Heart left ventricle (tissue), 16 donors: ENCODE measurements around the gene NOVA2. TPM values are rescaled to one million over a fixed set of nuclear protein-coding genes. Genes with fewer than 3 reads are reported as not detected.
A peak's percentile ranks its signal among the peaks of the same experiment; 100 is the strongest.

Source experiments
- ATAC-seq, 4 donors: fragments of 200-7000 bp; cut with Tn5 transposase; one replicate each; pipeline ENCODE4 v1.9.1; 2020 to 2022; ENCODE audit warnings: moderate library complexity in 4 of 4, mild to moderate bottlenecking in 3 of 4, moderate number of reproducible peaks in 1 of 4
- DNase-seq, 5 donors: peaks; one replicate each; pipeline ENCODE4 v3.0.0-alpha.2; 2020
- H3K27ac ChIP-seq, 12 donors: fragments of 200-600 bp; sonication (generic) in 4 of 12; one replicate each; pipeline versions ENCODE4 v1.5.0 to v1.8.0; 2016 to 2022; ENCODE audit warnings: mild to moderate bottlenecking in 2 of 12
- H3K27me3 ChIP-seq, 9 donors: fragments of 200-600 bp; sonication (generic) in 2 of 9; one replicate each; pipeline versions ENCODE4 v1.5.1 to v1.8.0; 2016 to 2022; ENCODE audit warnings: mild to moderate bottlenecking in 3 of 9
- H3K36me3 ChIP-seq, 9 donors: fragments of 200-600 bp; sonication (generic) in 2 of 9; one replicate each; pipeline versions ENCODE4 v1.5.0 to v1.8.0; 2018 to 2022; ENCODE audit warnings: mild to moderate bottlenecking in 2 of 9
- H3K4me1 ChIP-seq, 12 donors: fragments of 200-600 bp; sonication (generic) in 4 of 12; one replicate each; pipeline versions ENCODE4 v1.5.0 to v1.8.0; 2016 to 2022; ENCODE audit warnings: mild to moderate bottlenecking in 3 of 12
- H3K4me3 ChIP-seq, 12 donors: fragments of 200-600 bp; sonication (generic) in 4 of 12; one replicate each; pipeline versions ENCODE4 v1.5.0 to v1.8.0; 2017 to 2022; ENCODE audit warnings: mild to moderate bottlenecking in 9 of 12, moderate library complexity in 4 of 12
- H3K9me3 ChIP-seq, 12 donors: fragments of 200-600 bp; sonication (generic) in 4 of 12; one replicate each; pipeline versions ENCODE4 v1.5.0 to v1.8.0; 2016 to 2022; ENCODE audit warnings: mild to moderate bottlenecking in 1 of 12
- CTCF ChIP-seq, 12 donors: fragments of 200-600 bp; sonication (generic) in 4 of 12; IDR thresholded peaks; one replicate each; pipeline versions ENCODE4 v1.5.0 to v1.8.0; 2018 to 2022; ENCODE audit warnings: antibody characterized with exemption in 12 of 12, mild to moderate bottlenecking in 5 of 12
- POLR2A ChIP-seq, 2 donors: fragments of 450-650 bp; IDR thresholded peaks; one replicate each; pipeline ENCODE4 v1.6.1; 2017; ENCODE audit warnings: antibody characterized with exemption in 2 of 2, mild to moderate bottlenecking in 2 of 2, moderate library complexity in 2 of 2
- WGBS, 4 donors: extraction: QIAGEN DNeasy Blood & Tissue Kit in 2 of 4; methylation state at CpG; one replicate each; pipeline versions ENCODE4 v1.1.5 to v1.1.7; 2013 to 2018; 5-methylcytosine and 5-hydroxymethylcytosine counted together
- intact Hi-C, 10 donors: fragments of 100-400 bp; cut with DNase I; formaldehyde crosslinking; loops; one replicate each; pipeline versions ENCODE4 v1.11.1 to v1.14.2; 2022
- polyA plus RNA-seq, 2 donors: library from polyadenylated mRNA; stranded (reverse); fragments of 200-250 nt; gene quantifications; one replicate each; pipeline ENCODE4 v1.2.3, GENCODE V29; 2013
- total RNA-seq, 9 donors: library from RNA; depleted of rRNA in 2 of 9; stranded (reverse); fragments of >200 nt in 2 of 9; fragmentation: NEBNext Ultra II Directional in 3 of 9; extraction: Animal tissue kit (Norgen Biotek cat#: 25700) in 3 of 9; gene quantifications; one replicate each; pipeline versions ENCODE4 v1.1.0 to v1.2.4, GENCODE V29; 2016 to 2023
- donor health status: ischemic (EF 13 %, LVEDD 7.1; RV severe dilation, severe dysfunction).
- donor health status: healthy with polysubstance abuse.
- donor health status: DM: no; HTN: yes; CAD: no.
- donor health status: DM: no; HTN: no; CAD: no.
- donor health status: ischemic (EF 25% LVEDD 6.9; RV normal size, moderate dysfunction).
- donor health status: ischemic (EF 25% LVEDD 5.7; RV mildly dilated, moderate dysfunction).
- donor health status: healthy.
- donor health status: DM: yes; HTN: yes; CAD: no.
- donor health status: ischemic (EF 35%, LVEDD 5.7; RV mildly dilated, moderate dysfunction).
- donor health status: nonischemic (EF 11% LVEDD 7.7; RV severe dilation, severe dysfunction).
- donor health status: DM: yes; HTN: yes; CAD: no.
- donor health status: PGD.
- donor health status: ischemic (EF 29% LVEDD 5.4; RV normal size, mild dysfunction).
- donor health status: nonischemic (EF 23%, LVEDD 6.1; RV moderate dilation, normal function).

Gene NOVA2
- total and polyA plus RNA-seq, 11 donors: 2.2 to 10.0 (median 4.8) TPM

DNA sequence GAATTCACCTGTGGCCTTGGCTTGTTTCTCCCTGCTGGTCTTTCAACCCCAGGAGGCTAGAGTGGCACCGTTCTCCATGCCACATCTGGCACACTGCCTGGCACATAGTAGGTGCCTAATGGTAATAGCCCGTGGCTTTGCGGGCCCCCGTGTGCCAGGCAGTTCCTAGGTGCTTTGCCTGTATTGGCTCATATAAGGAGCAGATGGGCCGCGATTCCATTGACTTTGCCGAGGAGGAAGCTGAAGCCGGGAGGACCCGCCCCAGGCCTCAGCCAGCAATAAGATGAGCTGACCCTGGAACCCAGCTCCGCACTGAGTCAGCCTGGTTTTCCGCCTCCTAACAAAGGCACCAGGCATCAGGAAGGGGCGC lies 48.4 kb upstream of the NOVA2 start:
- intact Hi-C loops: no loop called here
- 50 to 62% (median 53%) methylated on average over 7 to 12 of the region's 12 CpGs for WGBS, 4 donors
- H3K36me3 ChIP-seq: peaks cover 0 to 8% (median 0%) of the 10 kb centered on the region in 9 donors
- TF ChIP-seq CTCF (IDR thresholded peaks at IDR 0.05) (no peak), POLR2A (IDR thresholded peaks at IDR 0.05) (no peak)
- ATAC-seq: peak in 1 of 4 donors; percentile 17
- DNase-seq: no peak
- peaks cover 7 to 48% (median 27%) of the 10 kb centered on the region in 9 donors for H3K27me3 ChIP-seq
- H3K9me3 ChIP-seq: no peaks in the 10 kb centered on the region
- no peak overlapping the region for H3K27ac ChIP-seq
- no peak overlapping the region for H3K4me3 ChIP-seq
- H3K4me1 ChIP-seq: peaks cover 0 to 2% (median 1%) of the 10 kb centered on the region in 12 donors

DNA sequence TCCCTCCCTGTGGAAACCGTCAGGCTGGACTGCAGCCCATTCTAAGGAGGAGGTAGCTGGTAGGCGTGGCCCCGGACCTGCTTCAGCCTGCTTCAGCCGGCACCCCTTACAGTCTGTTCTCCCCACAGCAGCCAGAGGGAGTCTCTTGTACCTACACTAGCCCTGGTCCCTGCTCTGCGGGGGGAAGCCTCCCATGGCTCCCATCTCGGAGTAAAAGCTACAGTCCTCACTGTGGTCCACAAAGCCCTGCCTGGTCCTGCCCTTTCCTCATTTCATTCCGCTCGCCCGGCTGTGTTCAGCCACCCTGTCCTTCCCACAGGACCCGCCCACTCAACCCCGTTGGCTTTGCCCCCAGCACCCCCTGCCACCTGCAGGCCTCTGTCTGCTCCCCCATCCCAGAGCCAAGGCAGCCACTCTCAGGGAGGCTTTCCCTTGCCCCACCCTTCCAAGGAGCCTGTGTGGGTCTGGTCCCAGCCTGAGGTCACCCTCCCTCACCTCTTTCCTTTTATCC lies 47.9 kb upstream of the NOVA2 start:
- no peak for ATAC-seq
- Histone ChIP-seq H3K9me3 (no peaks in the 10 kb centered on the region), H3K36me3 (peaks cover 0 to 8% (median 0%) of the 10 kb centered on the region in 9 donors), H3K27me3 (peaks cover 7 to 47% (median 27%) of the 10 kb centered on the region in 9 donors), H3K27ac (no peak overlapping the region), H3K4me1 (peaks cover 0 to 6% (median 4%) of the 10 kb centered on the region in 12 donors), H3K4me3 (no peak overlapping the region)
- DNase-seq: no peak
- no peak for TF ChIP-seq CTCF (IDR thresholded peaks at IDR 0.05)
- TF ChIP-seq POLR2A (IDR thresholded peaks at IDR 0.05): no peak
- intact Hi-C loops: no loop called here
- WGBS, 4 donors: 60 to 78% (median 73%) methylated on average over 9 to 11 of the region's 11 CpGs

GRCh38 chr19:46020819-46021125 lies 47.1 kb upstream of the NOVA2 start:
- Histone ChIP-seq H3K4me1 (peaks cover 0 to 14% (median 7%) of the 10 kb centered on the region in 12 donors), H3K36me3 (peaks cover 0 to 8% (median 0%) of the 10 kb centered on the region in 9 donors), H3K27me3 (peaks cover 7 to 39% (median 19%) of the 10 kb centered on the region in 9 donors), H3K4me3 (no peak overlapping the region), H3K9me3 (no peaks in the 10 kb centered on the region), H3K27ac (no peak overlapping the region)
- WGBS, 4 donors: 90 to 98% (median 94%) methylated on average over 7 of the region's 7 CpGs
- ATAC-seq (no peak), DNase-seq (no peak)
- TF ChIP-seq CTCF (IDR thresholded peaks at IDR 0.05): no peak
- intact Hi-C loops: no loop called here

GRCh38 chr19:46019270-46019669 lies 45.6 kb upstream of the NOVA2 start:
- no peak for TF ChIP-seq CTCF (IDR thresholded peaks at IDR 0.05)
- no peak for TF ChIP-seq POLR2A (IDR thresholded peaks at IDR 0.05)
- Histone ChIP-seq H3K4me3 (no peak overlapping the region), H3K27ac (no peak overlapping the region), H3K4me1 (peaks cover 0 to 28% (median 13%) of the 10 kb centered on the region in 12 donors), H3K9me3 (no peaks in the 10 kb centered on the region), H3K36me3 (peaks cover 0 to 8% (median 0%) of the 10 kb centered on the region in 9 donors), H3K27me3 (peaks cover 7 to 44% (median 24%) of the 10 kb centered on the region in 9 donors)
- 77 to 84% (median 82%) methylated on average over 7 to 13 of the region's 13 CpGs for WGBS, 4 donors
- intact Hi-C loops: loop anchor here in 3 of 10 donors (5.0 to 10.0 kb wide), 4 partner anchors 92 to 157 kb away; partner anchors contain the start of genes FOXA3 (in 1 of the 3), MYPOP (in 1 of the 3) and SYMPK (in 1 of the 3)
- no peak for ATAC-seq
- no peak for DNase-seq
